Activated naive CD4-positive, alpha-beta T cell treated with Interleukin-2 at 50 U/mL for 16 hours (primary cell): ENCODE results near the gene ECSCR.
A peak's percentile ranks its signal among the peaks of the same experiment; 100 is the strongest.
"Not testable (repeated sequence)": the region's sequence is repeated elsewhere in the genome, so short reads cannot be mapped to it uniquely, and the experiment has no call there.

Experiments
- DNase-seq: peaks from one replicate; pipeline ENCODE4 v3.0.0-alpha.2; 2020

Gene ECSCR

DNA sequence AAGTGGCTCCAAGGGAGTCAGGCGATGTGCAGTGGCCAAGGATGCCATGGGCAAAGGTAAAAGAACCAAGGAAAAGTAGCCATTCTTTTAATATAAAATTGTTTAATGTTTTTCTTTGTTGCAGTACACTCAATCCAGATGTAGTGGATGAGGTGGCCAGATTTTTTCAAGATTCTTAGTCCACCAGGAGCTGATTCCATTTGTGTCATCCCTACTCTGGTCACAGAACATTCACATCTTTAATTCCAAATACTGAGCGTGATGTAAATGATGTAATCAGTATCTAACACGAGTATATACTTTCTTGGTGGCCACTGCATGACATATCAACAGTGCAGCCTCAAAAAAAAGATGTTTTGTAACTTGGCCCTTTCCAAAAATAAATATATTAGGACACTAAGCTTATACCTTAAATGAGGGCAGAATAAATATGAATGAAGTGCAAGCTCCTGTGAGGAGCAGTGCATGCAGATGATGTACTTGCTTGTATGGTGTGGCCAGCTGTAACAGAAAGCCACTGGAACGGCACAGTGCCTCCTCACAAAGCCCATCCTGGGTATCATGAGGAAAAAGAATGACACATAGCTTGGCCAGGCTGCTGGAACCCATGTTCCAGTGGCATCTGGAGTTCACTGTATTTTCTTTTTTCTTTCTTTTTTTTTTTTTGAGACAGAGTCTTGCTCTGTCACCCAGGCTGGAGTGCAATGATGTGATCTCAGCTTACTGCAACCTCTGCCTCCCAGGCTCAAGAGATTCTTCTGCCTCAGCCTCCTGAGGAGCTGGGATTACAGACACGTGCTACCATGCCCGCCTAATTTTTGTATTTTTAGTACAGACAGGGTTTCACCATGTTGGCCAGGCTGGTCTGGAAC lies 52.2 kb downstream of the ECSCR start:
- DNase-seq = no peak

DNA sequence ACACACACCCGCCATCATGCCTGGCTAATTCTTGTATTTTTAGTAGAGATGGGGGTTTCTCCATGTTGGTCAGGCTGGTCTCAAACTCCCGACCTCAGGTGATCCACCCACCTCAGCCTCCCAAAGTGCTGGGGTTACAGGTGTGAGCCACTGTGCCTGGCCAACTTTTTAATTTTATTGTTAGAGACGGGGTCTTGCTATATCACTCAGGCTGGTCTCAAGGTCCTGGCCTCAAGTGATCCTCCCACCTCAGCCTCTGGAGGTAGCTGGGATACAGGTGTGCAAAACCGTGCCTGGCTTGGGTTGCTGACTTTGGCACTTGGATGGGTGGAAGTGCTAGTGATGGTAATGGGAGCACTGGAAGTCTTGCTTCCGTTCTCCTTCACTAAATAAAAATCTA lies 53.4 kb downstream of the ECSCR start:
- not testable (repeated sequence) for DNase-seq

- no peak for DNase-seq
Observed at GRCh38 chr5:139408191-139408590, 54.4 kb downstream of the ECSCR start.

- no peak for DNase-seq
Observed at GRCh38 chr5:139407517-139407916, 55.0 kb downstream of the ECSCR start.

GRCh38 chr5:139406963-139407362 lies 55.6 kb downstream of the ECSCR start:
- no peak for DNase-seq

GRCh38 chr5:139404484-139404840 lies 58.1 kb downstream of the ECSCR start:
- no peak for DNase-seq

DNA sequence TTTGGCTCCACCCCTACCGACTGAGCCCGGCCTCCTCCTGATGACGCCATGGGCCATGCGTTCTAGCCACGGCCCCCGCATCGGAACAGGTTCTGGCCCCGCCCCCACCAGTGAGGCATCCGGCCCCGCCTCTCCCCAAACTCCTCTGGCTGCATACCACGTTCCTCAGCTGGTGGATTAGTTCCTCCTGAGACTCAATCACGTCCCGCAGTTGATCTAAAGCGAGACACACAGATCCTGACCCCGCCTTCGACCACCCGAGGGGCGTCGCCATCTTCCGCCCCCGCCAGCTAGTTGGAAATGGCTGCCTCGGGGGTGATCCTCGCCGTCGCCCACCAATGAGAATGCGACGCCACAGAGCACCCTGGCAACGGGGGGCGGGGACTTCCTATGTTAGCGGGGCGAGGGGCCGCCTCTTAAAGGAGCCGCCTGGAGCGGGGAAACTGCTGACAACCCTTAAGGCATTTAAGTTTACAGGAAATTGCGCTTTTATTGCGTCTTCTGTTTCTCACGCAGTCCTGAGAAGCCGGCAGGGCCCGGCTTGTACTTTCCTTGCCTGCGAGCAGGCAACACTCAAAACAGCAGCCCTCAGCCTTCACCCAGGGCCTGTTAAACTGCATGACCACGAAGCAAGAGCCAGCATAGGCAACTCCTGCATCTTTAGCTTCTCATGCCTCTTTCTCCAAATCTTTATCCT lies 58.6 kb downstream of the ECSCR start, which contains the start of gene SPATA24:
TSS of gene SPATA24 (minus strand) at position 303 of the 697 bp plus-strand sequence. CDS start at position 274, 29 bp downstream.
- peak; percentile 99 for DNase-seq

GRCh38 chr5:139403418-139403786 lies 59.1 kb downstream of the ECSCR start:
- no peak for DNase-seq

- DNase-seq = no peak
Observed at GRCh38 chr5:139402561-139403158, 59.9 kb downstream of the ECSCR start.

- no peak for DNase-seq
Observed at GRCh38 chr5:139401546-139401945, 61.0 kb downstream of the ECSCR start.

DNA sequence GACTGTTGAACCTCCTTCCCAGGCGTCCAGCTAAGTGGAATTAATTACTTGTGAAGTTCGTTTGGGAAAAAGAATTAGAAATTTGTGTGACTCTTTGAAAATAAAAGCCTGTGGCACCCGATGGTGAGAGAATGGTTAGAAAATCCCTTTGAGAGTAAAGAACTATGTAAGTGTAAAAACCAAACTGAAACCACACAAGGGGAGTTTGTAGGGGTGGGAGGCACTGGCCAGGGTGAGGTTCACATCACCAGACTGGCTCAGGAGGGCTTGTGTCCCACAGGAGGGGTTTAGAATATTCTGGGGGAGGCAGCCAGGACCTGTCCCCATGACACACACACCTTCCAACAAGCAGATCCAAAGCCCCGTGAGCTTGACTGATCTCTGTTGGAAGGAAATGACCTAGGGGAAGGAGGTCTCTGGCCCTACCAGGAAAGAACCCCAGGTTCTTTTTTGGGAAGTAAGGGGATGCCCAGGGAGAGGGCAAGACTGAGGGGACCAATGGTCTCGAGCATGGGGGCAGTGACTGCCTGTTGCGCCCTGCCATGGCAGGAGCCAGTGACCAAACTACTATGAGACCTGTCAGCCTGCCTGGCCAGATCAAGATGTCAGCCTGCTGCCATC lies 62.9 kb downstream of the ECSCR start:
- DNase-seq = no peak
